IPS DF 4.7 (cell line): Measurements from ENCODE around the gene ADAM30.

ENCODE experiments used
- DNase-seq: peaks from one replicate; pipeline ENCODE4 v3.0.0-alpha.2; 2013; ENCODE audit warnings: low spot score; ENCODE audit errors: extremely low read depth

Gene ADAM30

GRCh38 chr1:119909890-119910596 lies 13.7 kb upstream of the ADAM30 start:
- DNase-seq, result no peak

- no peak for DNase-seq
Observed at GRCh38 chr1:119908661-119909060, 12.3 kb upstream of the ADAM30 start.

- DNase-seq, result no peak
Observed at GRCh38 chr1:119906927-119907652, 10.8 kb upstream of the ADAM30 start.

- no peak for DNase-seq
Observed at GRCh38 chr1:119903443-119903835, 7.1 kb upstream of the ADAM30 start.

- no peak for DNase-seq
Observed at GRCh38 chr1:119902775-119903442, 6.6 kb upstream of the ADAM30 start.

GRCh38 chr1:119898981-119899720 lies 2.8 kb upstream of the ADAM30 start:
- DNase-seq, result no peak

GRCh38 chr1:119898530-119898929 lies 2.2 kb upstream of the ADAM30 start:
- no peak for DNase-seq

- DNase-seq, result no peak
Observed at GRCh38 chr1:119895102-119895501, 1.2 kb downstream of the ADAM30 start.

- DNase-seq, result no peak
Observed at GRCh38 chr1:119893827-119894700, 2.3 kb downstream of the ADAM30 start.

GRCh38 chr1:119893238-119893791 lies 3.0 kb downstream of the ADAM30 start:
- DNase-seq, result no peak

- no peak for DNase-seq
Observed at GRCh38 chr1:119891386-119891785, 4.9 kb downstream of the ADAM30 start.

GRCh38 chr1:119888476-119888875 lies 7.8 kb downstream of the ADAM30 start:
- DNase-seq, result no peak

- DNase-seq, result no peak
Observed at GRCh38 chr1:119887427-119887826, 8.9 kb downstream of the ADAM30 start.

- DNase-seq, result no peak
Observed at GRCh38 chr1:119885903-119886783, 10.2 kb downstream of the ADAM30 start.

- no peak for DNase-seq
Observed at GRCh38 chr1:119884711-119885110, 11.6 kb downstream of the ADAM30 start.

- DNase-seq, result no peak
Observed at GRCh38 chr1:119883826-119884225, 12.5 kb downstream of the ADAM30 start.

GRCh38 chr1:119882132-119883049 lies 13.9 kb downstream of the ADAM30 start:
- DNase-seq, result no peak
